GM18907 (cell line): ENCODE data around the gene SPATC1L.

Source experiments
- ATAC-seq: cut with Tn5 transposase; IDR thresholded peaks from one replicate; pipeline ENCODE4 v1.9.1; 2021; ENCODE audit warnings: mild to moderate bottlenecking, moderate library complexity; ENCODE audit not compliant: unreplicated experiment

The SPATC1L gene

DNA sequence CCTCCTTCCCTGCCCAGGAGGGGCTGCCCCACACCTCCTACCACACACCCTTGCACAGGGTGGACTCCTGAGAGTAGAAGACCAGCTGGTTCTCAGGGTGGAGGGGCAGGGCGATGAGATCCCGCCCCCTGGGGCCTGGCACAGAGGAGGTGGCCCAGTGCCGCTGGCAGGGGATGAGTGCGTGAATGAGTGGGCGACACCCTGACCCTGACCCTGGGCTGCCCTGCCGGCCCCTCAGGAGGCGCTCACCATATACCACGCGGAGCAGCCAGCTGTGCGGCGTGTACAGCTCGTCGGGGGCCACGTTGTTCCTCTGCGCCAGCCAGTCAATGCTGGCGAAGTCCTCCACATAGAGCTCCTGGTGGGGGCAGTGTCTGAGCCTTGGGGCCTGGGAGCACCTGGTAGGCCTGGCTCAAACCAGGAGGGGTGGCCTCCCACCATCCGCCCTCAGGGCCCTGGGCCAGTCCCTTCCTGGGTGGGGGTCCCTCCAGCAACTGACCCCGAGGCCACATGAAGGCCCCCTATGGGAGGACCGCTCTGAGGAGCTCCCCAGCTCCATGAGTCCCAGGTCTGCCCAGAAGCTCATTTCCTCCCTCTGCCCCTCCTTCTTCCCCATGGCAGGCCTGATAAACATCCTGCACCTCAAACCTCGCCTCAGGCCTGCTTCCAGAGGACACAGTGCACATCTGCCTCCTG is 31.3 kb upstream of the SPATC1L start:
- no peak for ATAC-seq

DNA sequence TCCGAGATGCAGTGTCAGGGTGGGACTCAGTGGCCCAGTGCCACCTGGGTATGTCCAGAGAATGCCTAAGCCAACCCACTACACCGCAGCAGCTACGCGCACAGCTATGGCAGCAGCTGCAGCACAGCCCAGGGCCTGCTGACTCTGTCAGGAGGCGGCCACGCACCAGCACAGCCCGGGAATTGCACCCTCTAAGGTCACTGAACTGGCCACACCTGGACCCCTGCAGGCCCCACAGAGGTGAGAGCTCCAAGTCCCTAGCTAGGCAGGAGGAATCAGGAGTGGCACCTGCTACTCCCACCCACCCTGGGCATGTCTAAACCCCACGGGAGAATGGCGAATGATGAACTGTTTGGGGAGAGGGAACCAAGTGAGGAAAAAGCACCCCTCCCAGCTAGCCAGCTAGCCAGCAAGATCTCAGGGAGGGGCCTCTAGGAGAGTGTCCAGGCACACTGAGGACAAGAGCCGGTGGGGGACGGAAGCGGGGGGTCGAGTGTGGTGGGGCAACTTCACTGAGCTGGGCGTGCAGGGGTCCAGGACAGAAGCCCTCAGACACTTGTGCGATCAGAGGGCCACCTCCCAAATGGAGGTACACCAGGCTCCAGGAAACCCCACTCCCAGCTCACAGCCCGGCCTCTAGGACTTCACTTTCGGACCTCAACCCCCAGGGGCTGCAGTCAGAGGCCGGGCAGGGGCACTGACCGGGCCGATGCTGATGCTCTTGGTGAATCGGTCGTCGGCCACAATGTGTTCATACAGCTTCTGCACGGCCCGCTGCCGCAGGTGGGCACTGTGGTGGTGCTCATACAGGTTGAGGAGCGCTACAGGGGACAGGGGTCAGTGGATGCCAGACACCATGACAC is 30.4 kb upstream of the SPATC1L start:
- no peak for ATAC-seq

DNA sequence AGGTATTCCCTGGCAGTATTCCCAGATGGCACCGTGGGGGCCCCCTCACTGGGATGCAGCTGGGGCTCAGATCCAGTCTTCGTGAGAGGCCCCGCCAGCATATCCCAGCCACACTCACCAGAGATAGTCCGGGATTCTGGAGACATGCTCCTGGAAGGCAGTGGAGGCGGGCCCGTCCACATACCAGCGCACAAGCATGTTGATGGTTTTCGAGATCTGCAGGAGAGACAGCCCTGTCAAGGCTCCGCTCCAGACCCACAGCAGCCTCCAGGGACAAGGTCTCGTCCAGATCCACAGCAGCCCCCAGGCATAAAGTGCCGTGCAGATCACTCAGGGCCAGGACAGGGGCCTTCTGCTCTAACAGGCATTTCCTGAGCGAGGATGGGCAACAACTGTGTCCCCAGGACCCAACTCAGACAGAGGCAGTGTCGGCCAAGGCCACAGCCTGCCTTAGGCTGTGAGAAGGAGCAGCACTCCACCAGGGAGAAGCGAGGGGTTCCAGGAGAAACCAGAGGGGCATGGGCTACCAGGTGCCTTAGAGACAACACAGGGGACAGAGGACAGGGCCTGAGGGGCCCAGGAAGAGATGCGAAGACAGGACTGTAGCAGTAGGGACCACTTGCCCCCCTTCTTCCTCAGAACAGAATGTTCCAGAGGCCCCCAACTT is 29.5 kb upstream of the SPATC1L start:
- ATAC-seq = no peak

DNA sequence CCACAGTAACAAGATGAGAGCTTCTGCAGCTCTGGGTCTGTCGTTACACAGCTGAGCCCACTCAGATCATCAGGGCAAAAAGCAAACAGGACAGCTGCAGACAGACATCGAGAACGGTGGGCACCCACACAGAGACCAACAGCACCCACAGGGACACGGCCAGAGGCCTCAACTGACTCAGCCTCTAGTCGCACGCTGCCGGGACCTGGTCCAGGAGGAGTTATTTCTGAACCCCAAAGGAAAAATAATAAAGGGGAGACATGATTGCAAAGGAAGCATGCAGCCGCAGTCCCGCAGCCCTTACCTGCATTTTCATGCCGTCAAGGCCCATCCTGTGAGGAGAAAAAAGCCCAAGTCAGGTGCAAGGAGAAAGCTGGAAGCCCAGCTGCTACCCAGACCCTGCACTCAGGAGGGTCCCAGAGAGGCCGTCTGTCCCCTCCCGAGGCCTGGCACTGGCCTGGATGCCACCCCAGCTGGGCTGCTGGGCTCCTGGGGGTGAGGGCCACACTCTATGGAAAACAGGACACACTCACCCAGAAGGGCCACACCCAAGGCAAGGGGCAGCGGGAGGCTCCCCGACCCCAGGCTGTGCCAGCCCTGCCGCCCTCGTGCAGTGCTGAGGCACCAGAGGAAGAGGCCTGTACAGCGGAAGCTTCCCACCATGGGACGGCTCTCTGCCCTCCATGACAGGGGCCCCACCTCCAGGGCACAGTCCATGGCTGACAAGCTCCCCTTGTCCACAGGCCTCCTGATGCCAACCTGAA is 28.6 kb upstream of the SPATC1L start:
- no peak for ATAC-seq

DNA sequence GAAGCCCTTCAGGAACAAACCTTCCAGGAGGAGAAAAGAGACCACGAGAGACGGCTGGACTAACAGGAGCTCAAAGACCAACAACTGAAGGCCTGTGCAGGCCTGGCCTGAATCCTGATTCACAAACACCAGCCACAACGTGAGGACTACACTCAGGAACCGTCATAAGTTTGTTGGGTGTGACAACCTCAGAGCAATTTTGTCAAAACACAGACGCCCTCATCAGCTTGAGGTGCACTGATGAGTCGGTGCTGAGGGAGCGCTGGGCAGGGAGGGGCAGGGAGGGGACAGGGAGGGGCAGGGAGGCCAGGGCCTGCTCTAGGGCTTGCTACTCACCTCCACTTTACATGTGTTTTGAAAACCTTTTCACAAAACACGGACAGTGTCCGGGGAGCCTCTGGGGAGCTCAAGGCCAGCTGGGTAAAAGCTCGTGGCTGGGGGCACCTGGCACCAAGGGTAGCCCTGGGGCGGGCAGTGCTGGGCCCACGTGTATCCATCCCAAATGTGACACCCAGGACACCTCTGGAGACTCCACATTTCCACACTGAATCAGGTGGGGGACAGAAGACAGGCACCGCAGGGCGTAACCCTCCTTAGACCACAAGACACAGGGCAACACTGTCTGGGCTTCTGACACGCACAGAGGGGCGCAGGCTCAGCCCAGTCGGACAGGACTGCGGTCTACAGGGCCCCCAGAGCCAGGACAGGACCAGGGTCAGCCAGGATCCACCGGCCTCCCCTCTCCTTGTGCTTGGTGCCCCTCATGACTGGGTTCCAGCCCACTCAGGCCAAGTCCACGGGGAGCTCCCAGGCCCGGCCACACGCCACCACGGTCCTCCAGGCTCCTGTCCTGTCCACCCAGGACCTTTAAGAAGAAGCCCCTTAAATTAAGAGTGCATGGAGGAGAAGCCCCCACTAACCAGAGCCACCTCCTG is 27.8 kb upstream of the SPATC1L start:
- ATAC-seq = no peak

DNA sequence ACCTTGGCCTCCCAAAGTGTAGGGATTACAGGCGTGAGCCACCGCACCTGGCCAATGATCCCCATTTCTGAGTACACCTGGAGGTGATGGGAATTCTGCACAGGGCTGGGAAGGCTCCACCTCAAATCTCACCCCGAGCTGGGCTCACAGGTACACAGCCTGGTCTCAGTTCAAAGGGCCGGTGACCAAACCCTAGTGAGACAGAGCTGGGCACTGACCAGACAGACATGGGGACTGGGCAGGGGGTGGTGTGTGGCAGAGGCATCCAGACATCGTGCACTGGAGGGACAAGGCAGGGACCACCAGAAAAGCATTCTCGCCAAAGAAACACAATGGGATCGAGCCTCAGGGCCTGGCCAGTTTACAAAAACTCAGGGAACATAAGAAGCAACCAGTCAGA is 27.1 kb upstream of the SPATC1L start:
- ATAC-seq = no peak

DNA sequence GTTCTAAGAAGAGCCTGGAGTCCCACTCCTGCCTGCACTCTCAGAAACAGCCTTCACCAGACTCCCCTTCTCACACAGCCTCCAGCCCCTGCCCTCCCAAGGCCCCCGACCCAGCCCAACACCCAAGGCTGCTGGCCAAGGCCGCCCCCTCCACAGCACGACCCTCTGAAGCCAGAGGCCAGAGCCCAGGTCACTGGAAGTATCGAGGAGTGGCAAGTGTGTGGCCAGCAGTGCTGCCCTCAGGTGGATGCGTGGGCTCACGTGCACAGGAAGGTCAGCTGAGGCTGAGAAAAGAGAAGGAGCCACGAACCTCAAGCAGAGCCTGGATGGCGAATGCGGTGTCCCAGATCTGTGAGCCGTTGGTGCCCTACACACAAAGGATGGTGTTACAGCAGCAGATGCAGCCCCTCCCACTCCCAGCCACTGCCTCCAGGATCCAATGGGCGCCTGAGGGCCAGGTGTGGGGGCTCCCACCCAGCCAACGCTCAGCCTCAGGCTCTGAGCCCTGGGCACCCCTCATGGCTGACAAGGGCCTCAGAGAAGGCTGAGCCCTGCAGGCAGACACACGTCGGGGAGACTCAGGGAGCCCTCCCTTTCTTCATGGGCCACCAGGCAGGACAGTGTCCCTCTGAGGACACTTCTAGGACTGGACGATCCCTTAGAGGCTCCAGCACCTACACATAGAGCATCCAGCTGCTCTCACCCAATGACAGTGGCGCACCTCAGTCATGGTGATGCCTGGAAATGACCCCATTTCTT is 26.3 kb upstream of the SPATC1L start:
- ATAC-seq = no peak

DNA sequence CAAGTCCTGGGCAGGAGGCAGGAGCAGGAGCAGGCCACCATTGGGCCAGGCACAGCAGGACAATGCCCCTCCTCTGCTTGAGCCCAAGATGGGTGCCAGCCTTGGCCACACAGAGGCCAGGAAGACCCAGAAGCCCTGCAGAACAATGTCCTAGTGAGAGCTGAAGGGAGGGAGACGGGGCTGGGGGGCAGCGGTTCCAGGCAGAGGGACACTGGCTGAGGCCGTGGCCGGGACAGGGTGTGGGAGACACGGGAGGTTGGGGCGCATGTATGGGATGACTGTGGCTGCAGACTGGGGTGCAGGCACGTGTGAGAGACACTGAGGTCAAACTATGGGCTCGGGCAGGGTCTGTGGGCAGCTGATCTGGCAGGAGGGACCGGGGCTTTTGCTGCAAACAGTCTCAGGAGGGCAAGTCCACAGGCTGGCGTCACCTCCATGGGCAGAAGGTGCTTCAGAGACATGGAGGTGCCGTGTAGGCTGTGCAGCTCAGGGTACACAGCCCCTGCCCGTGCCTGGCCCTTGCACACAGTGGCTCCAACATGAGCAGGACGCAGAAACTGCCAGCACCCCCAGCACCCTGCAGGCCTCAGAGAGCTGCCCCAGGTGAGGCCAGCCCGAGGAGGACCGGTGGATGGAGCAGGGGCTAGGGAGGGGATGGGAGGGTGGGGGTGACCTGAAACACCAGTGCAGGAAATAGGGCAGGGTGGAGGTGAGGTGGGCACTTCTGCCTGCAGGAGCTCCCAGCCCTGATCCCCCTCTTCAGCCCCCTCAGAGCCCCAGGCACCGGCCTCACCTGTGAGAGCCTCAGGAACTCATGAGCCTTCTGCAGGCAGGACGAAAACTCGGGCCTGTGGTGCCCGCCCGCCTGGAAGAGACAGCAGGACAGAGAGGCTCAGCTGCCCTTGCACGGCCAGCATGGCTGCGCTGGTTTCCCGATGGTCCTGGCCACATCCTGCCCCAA is 24.8 kb upstream of the SPATC1L start:
- no peak for ATAC-seq

DNA sequence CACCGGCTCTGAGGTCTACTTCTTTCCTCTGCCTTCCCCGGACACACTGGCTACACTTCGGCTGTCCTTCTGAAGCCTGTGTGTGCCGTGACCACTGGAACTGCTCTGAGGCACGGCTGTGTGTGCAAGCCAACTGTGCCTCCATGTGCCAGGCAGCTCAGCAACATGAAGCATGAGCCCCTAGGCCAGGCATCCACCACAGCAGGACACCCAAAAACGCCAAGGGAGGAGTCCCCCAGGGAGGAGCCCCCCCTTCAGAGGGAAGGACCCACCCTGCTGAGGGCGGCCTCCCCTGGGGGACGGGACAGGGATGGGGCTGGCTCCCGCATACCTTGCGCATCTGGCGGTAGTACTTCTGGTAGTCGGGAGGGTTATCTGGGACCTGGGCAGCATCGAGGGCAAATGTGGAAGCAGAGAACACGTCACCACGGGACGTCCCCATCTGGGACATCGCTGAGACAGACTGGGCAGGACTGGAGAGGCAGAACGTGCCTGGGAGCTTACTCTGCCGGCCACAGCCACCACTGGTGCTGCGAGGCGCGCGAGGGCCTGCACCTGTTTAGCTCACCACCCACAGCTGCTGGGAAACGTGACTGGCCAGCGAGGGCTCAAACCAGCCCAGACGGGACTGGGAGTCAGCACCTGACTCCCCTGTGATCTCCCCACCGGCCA is 23.8 kb upstream of the SPATC1L start:
- ATAC-seq = no peak

DNA sequence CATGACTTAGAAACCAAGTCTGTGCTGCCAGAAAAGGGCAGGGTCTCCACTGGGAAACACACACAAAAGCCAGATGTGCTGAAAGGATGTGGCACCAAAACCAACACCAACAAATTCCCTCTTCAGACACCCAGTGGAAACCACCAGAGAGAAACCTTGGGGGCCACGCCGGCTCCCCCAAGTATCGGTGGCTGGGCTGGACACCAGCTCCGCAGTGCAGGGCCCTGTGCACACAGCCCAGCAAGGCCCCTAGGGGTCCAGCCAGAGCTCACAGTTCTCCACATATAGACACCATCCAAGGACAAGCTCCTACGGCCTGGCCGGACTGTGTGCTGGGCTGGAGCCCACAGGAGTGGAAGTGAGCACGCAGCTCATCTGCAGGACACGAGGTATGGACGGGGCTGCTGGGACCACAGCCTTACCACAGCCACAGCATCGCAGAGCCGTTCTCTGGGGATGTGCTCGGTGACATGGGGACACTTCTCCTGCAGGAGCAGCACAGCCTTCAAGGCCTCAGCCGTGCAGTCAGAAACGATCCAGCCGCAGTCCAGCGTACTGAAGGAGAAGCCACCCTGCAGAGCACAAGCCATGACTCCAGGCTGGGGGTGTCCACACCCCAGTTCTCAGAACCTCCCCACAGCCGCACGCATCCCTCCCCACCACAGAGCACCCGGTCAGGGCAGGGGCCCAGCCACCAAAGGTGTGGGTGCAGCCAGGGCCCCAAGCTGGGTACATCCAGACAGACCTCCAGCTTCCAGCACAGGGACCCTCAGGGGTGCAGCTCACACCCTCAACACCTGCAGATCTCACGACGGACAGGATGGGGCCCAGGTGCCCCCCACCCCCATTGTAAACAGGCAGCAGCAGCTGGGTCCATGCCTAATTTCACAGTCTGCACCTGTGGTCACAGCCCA is 23.0 kb upstream of the SPATC1L start:
- no peak for ATAC-seq

DNA sequence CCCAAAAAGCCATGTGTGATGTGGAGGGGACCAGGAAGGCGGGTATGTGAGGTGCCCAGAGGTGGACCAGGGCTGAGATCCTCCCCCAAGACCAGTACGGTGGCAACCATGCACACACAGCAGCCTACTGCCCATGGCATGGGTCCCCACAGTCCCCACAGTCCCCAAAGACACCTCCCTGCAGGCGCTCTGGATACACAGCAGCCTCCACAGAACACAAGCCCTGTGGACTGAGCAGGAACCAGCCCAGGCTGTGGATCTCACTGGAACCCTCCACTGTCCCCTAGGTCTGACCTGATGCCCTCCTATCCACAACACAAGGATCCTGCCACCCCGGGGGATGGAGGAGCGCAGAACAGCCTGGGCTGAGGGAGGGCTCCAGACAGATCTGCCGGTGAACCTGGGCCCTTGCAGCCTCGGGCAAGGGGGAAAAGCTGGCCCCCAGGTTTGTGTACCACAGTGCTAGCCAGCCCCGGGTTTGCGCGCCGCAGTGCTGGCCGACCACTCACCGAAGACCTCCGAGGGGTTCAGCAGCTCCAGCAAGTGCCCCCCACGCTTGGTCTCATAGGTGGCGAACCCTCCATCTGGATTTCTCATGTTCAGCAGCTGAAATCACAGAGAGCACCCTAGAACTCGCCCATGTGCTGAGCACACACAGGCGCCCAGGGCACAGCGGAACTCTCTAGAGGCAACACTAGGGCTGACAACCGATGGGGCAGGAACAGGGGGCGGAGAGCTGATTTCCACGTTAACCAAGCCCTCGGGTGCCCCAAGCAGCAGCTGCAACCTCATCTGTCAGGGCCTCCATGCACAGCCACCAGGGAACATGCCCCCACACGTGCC is 22.1 kb upstream of the SPATC1L start:
- no peak for ATAC-seq

DNA sequence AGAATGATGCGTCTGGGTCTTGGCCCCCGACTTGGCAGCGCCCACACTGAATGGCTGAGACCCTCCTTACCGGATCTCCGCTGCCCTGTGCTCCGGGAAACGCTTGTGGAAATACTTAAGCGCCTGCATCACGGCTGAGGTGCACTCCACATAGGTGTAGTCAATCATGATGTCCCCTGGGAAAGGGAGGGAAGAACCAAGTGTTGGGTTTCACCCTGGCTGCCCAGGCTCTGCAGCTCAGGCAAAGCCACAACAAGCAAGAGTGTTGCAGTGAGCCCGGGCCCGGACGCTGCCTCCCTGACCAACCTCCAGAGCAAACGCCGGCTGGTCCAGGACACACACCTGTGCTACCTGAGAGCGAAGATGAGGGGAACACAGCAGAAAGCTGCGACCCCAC is 21.5 kb upstream of the SPATC1L start:
- ATAC-seq = no peak

DNA sequence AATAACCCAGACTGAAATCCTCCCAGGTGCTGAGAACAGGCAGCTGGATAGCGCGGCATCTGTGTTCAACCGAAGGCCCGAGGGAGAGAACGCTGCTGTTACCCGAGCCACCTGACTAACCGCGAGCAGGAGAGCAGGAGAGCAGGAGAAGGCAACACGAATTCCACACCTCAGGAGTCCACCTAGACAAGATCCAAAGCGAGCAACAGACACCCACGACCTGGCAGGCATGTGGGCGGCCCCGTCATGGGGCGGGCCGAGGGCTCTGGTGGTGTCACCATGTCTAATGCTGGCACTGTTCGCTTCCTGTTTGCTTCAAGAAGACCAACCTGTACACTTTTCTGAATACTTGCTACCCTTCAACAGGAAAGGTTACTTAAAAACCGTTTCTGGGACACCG is 20.9 kb upstream of the SPATC1L start:
- ATAC-seq = no peak

DNA sequence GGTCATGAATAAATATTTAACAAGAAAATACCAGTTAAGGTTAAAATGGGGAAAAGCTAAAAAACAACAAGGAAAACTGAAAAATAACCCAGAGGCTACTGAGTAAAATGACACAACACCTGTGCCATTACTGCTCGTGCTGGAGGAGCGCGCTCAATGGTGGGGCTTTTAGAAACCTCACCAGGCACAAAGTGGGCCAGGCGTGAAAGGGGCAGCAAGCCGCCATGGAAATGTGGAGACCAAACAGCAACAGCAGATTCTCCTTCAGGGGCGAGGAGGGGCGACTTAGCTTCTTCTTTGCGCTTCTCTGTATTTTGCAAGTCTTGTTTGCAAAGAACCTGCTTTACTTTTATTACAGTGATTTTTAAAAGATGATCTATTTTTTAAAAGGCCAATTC is 18.9 kb upstream of the SPATC1L start:
- no peak for ATAC-seq

DNA sequence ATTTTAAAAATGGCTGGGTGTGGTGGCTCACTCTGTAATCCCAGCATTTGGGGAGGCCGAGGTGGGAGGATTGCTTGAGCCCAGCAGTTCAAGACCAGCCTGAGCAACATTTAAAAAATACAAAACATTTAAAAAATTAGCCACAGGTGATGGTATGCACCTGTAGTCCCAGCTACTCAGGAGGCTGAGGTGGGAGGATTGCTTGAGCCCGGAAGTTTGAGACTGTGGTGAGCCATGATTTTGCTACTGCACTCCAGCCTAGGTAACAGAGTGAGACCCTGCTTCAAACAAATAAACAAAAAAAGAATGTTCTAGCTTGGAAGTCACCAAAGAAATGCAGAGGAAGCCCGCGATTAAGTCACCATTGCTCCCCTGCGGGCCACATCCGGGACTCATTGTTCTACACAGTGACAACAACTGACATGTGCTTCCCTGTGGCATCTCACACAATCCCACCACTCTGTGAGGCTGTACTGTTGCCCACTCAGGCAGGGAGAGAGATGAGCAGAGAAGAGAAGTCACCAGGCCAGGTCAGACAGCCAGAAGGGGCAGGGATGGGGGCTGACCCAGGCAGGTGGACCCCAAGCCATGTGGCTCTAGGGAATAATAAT is 18.4 kb upstream of the SPATC1L start:
- no peak for ATAC-seq
